ENCODE data around the gene CHID1. TPM values are rescaled to one million over a fixed set of nuclear protein-coding genes. Genes with fewer than 3 reads are reported as not detected.

CHID1 gene
- total RNA-seq, 2 donors from 2014 or later, result 46.4 to 113 TPM

DNA sequence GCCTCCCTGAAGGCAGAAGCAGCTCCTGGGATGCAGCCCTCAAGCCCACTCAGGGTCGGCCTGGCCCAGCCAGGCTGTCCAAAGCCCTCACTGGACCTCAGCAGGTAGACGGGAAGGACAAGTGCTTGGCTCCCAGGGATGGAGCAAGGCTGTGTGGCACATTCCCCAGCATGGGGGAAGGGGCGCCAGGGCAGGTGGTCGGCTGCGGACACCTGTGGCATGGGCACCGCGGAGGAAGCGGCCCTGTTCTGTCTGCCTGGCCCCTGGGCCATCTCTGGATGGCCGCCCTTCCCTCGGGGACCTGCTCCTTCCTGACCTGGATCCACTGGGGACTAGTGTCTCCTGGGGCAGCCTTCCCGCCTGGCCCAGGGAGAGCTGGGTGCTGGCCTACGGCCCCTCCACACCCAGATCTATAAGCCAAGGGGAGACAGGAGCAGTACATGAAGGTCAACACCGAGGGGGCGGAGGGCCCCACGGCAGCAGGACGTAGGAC, 26.0 kb downstream of the CHID1 start:
- Histone ChIP-seq H3K36me3 (no peaks in the 10 kb centered on the region), H3K4me3 (no peak overlapping the region), H3K4me1 (no peaks in the 10 kb centered on the region), H3K27me3 (no peaks in the 10 kb centered on the region), H3K9ac (ENCODE audit: low read depth in 2 of 2, low read length in 2 of 2) (no peak overlapping the region), H3K27ac (no peak overlapping the region), H3K9me3 (no peaks in the 10 kb centered on the region)
- intact Hi-C loops (cut with DNase I), result no loop called here
- no peak for DNase-seq
- TF ChIP-seq CTCF (IDR thresholded peaks at IDR 0.05), result no peak

DNA sequence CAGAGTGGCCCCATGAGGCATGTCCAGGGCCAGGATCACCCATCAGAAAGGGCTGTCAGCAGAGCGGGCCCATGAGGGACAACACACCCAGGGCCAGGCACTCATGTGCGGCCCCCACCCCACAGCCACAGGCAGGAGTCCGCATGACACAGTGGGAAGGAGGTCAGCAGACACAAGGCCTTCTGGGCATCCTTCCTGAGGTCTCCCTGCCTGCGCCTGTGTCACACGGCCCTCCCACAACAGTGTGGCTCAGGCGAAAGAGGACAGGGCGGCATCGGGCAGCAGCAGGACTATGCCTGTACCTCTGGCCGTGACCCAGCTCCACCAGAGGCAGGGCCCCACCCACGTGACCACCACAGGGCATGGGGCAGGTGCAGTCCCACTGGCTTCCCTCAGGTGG, 27.1 kb downstream of the CHID1 start:
- no peak overlapping the region for H3K27ac ChIP-seq
- no peaks in the 10 kb centered on the region for H3K36me3 ChIP-seq
- intact Hi-C loops (cut with DNase I), result no loop called here
- no peaks in the 10 kb centered on the region for H3K4me1 ChIP-seq
- no peak overlapping the region for H3K4me3 ChIP-seq
- H3K9me3 ChIP-seq, result no peaks in the 10 kb centered on the region
- no peak overlapping the region for H3K9ac ChIP-seq (ENCODE audit: low read depth in 2 of 2, low read length in 2 of 2)
- no peak for DNase-seq
- TF ChIP-seq CTCF (IDR thresholded peaks at IDR 0.05), result no peak
- no peaks in the 10 kb centered on the region for H3K27me3 ChIP-seq

- Histone ChIP-seq H3K9me3 (no peaks in the 10 kb centered on the region), H3K27me3 (no peaks in the 10 kb centered on the region), H3K36me3 (no peaks in the 10 kb centered on the region), H3K4me3 (no peak overlapping the region), H3K9ac (ENCODE audit: low read depth in 2 of 2, low read length in 2 of 2) (no peak overlapping the region), H3K27ac (no peak overlapping the region), H3K4me1 (no peaks in the 10 kb centered on the region)
- DNase-seq, result no peak
- intact Hi-C loops (cut with DNase I), result no loop called here
- TF ChIP-seq CTCF (IDR thresholded peaks at IDR 0.05), result no peak
Observed at GRCh38 chr11:882596-882995, 28.0 kb downstream of the CHID1 start.

DNA sequence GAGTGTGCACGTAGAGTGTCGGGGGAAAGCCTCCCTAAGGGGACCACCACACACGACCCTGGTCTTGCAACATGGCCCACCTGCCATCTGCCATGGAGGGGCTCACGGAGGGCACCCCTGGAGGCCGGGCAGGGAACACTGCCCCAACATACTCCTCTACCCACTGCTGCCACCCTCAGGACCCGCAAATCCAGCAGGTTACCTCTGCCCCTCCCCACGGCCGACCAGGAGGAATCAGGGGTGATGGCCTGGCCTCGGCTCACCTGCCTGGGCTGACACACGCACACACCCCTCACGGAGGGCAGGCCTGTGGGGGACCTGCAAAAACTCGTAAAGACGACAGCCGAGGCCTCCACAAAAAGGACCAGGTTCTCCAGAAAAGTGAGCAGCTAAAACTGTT, 30.2 kb downstream of the CHID1 start:
- H3K36me3 ChIP-seq, result no peaks in the 10 kb centered on the region
- no peak for TF ChIP-seq CTCF (IDR thresholded peaks at IDR 0.05)

GRCh38 chr11:877565-877964, 33.0 kb downstream of the CHID1 start:
- no peak overlapping the region for H3K9ac ChIP-seq (ENCODE audit: low read depth in 2 of 2, low read length in 2 of 2)
- H3K4me3 ChIP-seq, result no peak overlapping the region
- no peaks in the 10 kb centered on the region for H3K36me3 ChIP-seq
- H3K4me1 ChIP-seq, result no peaks in the 10 kb centered on the region
- no peak for TF ChIP-seq CTCF (IDR thresholded peaks at IDR 0.05)
- intact Hi-C loops (cut with DNase I), result no loop called here
- no peaks in the 10 kb centered on the region for H3K9me3 ChIP-seq
- H3K27me3 ChIP-seq, result no peaks in the 10 kb centered on the region
- DNase-seq, result no peak
- H3K27ac ChIP-seq, result no peak overlapping the region

More for the DNA sequence above, 30.2 kb downstream of the CHID1 start:
- intact Hi-C loops (cut with DNase I), result no loop called here
- Histone ChIP-seq H3K27ac (no peak overlapping the region), H3K9ac (ENCODE audit: low read depth in 2 of 2, low read length in 2 of 2) (no peak overlapping the region), H3K27me3 (no peaks in the 10 kb centered on the region), H3K4me3 (no peak overlapping the region), H3K9me3 (no peaks in the 10 kb centered on the region), H3K4me1 (no peaks in the 10 kb centered on the region)
- DNase-seq, result no peak

DNA sequence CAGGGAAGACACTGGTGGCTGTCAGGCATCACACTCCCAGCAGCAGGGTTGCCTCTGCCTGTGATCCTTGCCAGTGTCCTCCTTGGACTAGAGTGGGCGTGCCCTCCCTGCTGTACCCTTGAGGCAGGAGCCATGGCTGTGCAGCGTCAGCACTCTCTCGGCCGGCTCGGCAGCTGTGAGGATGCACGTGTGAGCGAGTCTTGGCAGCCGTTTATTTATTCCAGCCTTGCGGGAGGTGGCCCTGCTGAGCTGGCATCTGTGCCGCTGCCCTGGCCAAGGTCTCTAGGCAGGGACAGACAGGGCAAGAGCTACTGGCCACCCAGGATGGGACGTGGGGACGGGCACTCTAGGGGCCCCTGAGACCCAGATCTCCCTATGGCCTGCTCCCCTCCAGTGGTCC, 34.1 kb downstream of the CHID1 start:
- H3K36me3 ChIP-seq, result no peaks in the 10 kb centered on the region
- TF ChIP-seq CTCF (IDR thresholded peaks at IDR 0.05), result no peak
- no peak for DNase-seq

More for the DNA sequence above, 34.1 kb downstream of the CHID1 start:
- Histone ChIP-seq H3K27ac (no peak overlapping the region), H3K27me3 (no peaks in the 10 kb centered on the region), H3K4me1 (no peaks in the 10 kb centered on the region), H3K4me3 (no peak overlapping the region), H3K9ac (ENCODE audit: low read depth in 2 of 2, low read length in 2 of 2) (no peak overlapping the region), H3K9me3 (no peaks in the 10 kb centered on the region)
- intact Hi-C loops (cut with DNase I), result no loop called here

All from colonic mucosa (tissue), 4 donors.